PC-9 (cell line): ENCODE measurements around the gene IL17RA.

Source experiments
- CTCF ChIP-seq: fragments of 200-600 bp; sonication (generic); conservative IDR thresholded peaks from 2 replicates; pipeline ENCODE4 v1.6.1; 2017; ENCODE audit warnings: mixed run types, antibody characterized with exemption, mild to moderate bottlenecking, moderate library complexity
- EZH2 ChIP-seq: fragments of 200-600 bp; sonication (generic); IDR thresholded peaks from 2 replicates; pipeline ENCODE4 v1.8.0; 2017; ENCODE audit warnings: antibody characterized with exemption, low read depth

GRCh38 chr22:17046566-17047348, 38.0 kb upstream of the IL17RA start:
- TF ChIP-seq CTCF (no peak), EZH2 (no peak)
